CD1c-positive myeloid dendritic cell (primary cell): ENCODE measurements around the gene MAMDC2.
"Not testable (repeated sequence)": the region's sequence is repeated elsewhere in the genome, so short reads cannot be mapped to it uniquely, and the experiment has no call there.

ENCODE experiments used
- DNase-seq: peaks from one replicate; pipeline ENCODE4 v3.0.0-alpha.2; 2016; ENCODE audit errors: extremely low spot score

The MAMDC2 gene

GRCh38 chr9:70197216-70198044, 153.8 kb downstream of the MAMDC2 start:
- no peak for DNase-seq

DNA sequence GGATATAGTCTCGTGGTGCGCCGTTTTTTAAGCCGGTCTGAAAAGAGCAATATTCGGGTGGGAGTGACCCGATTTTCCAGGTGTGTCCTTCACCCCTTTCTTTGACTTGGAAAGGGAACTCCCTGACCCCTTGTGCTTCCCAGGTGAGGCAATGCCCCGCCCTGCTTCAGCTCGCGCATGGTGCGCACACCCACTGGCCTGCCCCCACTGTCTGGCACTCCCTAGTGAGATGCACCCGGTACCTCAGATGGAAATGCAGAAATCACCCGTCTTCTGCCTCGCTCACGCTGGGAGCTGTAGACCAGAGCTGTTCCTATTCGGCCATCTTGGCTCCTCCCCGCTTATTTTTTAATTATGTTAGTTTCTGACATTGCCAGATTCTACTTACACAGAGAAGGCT, 161.1 kb downstream of the MAMDC2 start:
- not testable (repeated sequence) for DNase-seq

DNA sequence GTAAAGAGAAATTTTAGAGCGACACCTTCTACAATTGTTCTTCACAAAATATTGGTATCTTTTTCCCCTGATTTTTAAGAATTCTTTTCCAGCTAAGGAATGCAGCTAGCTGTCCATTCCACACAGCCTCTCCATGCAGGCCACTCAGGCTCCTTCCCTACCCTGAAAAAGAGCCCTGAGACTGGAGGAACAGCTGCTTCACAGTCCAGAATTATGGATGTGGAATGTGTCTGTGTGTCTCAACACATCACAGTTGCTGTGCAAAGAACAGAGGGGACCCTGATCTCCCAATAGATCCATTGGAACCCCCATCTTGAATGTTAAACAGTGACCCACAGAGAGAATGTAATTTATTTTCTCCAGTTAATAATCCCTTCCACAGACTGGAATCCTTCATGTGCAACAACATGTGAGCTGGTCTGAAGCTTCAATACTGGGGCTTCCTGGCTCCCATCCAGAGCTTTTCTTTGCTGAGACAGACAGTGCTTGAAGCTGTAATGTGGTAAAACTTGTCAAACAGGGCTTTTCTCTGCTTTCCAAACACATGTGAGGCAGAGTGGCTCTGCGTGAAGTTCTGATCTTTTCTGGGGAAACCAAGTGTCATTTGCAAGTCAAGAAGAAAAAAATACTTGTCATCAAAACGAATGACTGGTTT, 161.8 kb downstream of the MAMDC2 start:
- DNase-seq = no peak

- no peak for DNase-seq
Observed at GRCh38 chr9:70217029-70217428, 173.4 kb downstream of the MAMDC2 start.

DNA sequence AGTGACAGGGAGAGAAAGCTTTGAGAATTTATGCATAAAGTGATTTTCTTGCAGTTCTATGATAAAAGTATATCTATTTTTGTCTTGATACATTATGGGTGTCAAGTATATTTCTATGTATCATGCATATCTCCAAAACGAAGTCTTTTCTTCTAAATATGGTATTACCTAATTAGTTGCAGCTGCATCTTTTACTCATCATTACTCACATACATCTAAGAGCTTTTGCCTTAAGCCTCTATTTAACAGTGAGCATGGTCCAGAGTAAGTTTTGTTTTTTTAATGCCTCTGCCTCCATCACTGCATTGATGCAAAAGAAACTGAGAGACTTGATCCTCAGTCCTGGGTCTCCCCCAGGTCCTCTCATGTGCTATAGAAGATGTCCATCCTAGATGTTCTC, 175.1 kb downstream of the MAMDC2 start:
- DNase-seq = no peak

DNA sequence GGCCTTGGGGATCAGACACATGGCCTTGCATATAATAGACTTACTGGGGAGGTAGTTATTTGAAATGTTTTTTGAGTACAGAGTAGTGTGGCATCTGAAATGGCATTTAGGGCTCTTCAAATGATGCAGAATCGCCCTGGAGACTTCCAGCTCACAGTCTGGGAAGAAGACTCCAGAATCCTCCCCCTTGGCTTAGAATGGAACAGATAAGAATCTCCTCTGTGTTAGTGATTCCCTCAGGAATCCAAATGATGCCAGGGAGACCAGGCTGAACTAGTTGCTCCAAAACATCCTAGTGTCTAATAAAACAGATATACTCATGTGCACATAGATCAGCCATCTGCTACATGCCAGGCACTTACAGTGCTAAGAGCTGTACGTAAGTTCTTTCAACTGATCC, 176.6 kb downstream of the MAMDC2 start:
- DNase-seq = no peak

- no peak for DNase-seq
Observed at GRCh38 chr9:70222354-70222753, 178.7 kb downstream of the MAMDC2 start.

- no peak for DNase-seq
Observed at GRCh38 chr9:70228118-70228517, 184.5 kb downstream of the MAMDC2 start.

GRCh38 chr9:70228611-70229010, 185.0 kb downstream of the MAMDC2 start:
- no peak for DNase-seq

DNA sequence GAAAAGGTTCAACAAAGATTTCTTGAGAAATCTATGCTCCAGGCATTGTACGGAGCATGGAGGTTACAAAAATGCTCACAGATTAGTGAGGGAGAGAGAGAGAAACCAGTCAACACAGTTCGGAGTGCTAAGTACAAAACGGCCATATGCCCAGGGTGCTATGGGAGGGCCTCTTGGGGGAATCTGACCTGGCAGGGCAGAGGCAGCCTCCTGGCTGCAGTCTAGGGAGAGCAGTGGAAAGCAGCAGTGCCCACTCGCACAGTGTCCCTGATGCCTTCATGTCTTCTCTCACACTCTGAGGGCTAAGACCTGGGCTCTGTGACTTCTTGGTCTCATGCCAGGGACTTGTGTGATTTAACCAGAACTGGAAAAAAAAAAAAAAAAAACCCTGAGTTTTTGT, 185.4 kb downstream of the MAMDC2 start:
- no peak for DNase-seq

DNA sequence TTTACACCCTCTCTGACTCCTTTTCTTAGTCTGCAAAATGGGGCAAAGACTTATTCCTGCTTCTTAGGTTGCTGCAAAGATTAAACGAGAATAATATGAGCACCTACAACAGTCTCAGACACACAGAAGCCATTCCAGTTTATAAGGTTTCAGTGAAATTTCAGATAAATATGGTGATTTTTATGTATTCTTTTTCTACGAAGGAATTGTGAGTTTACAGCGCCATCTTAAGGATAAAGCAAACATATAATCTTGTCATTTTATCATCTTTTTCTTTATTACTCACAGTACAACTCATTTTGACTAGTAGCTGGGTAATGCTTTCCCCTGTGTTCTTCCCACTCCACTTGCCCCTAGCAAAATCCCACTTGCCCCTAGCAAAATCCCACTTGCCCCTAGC, 185.9 kb downstream of the MAMDC2 start:
- DNase-seq = no peak

- DNase-seq = no peak
Observed at GRCh38 chr9:70232476-70232875, 188.8 kb downstream of the MAMDC2 start.

GRCh38 chr9:70234208-70234607, 190.6 kb downstream of the MAMDC2 start:
- not testable (repeated sequence) for DNase-seq

- not testable (repeated sequence) for DNase-seq
Observed at GRCh38 chr9:70245952-70246351, 202.3 kb downstream of the MAMDC2 start.

DNA sequence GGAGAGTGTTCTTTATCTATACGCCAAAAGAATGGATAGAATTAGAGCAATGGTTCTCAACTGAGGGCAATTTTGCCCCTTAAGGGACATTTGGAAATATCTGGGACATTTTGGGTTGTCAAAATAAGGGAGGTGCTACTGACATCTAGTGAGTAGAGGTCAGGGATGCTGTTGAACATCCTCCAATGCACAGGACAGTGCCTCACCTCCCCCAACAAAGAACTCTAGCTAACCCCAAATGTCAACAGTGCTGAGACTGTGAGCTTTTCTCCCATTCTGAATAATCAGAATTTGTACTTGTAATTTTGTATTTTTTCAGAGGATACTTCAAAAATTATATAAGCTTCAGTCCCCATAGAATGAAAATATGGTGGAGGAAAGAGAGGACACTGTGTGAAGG, 206.6 kb downstream of the MAMDC2 start:
- DNase-seq = no peak

DNA sequence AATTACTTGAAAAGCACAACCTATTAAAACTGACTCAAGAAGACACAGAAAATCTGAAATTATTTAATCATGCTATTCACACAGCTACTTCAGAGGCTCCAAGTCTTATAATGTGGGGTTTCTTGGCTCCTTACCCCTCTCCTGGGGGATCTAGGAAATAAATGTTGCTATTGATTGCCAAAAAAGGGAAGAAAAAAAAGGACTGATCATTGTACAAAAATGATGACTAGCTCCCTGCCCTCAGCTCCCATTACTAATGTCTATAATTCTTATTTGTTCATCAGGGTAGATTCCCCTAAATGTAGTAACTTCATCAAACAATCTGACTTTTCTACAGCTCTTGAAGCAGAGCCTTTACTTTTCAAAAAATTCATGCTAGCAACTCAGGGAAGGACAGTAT, 211.8 kb downstream of the MAMDC2 start:
- DNase-seq = no peak

DNA sequence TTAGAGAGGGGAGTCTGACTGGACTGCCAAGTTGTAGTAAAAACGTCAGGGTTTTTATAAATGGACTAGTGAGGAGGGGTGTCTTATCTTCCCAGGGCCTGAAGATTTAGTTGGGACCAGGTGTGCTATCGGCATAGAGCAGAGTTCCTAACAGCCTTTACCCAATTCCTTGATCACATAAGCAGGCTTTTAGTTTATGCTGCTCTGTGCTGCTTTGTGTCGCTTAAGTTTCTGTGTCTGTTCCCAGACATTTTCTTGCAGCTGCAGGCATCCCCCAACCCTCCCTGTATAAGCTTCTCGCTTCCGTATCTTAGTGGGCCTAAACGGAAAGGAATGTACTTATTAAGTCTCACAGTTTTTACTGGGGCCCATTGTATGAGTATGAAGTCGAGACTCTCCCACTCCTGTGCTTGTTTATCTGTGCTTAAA, 212.5 kb downstream of the MAMDC2 start:
- no peak for DNase-seq

- DNase-seq = no peak
Observed at GRCh38 chr9:70257502-70257901, 213.9 kb downstream of the MAMDC2 start.

DNA sequence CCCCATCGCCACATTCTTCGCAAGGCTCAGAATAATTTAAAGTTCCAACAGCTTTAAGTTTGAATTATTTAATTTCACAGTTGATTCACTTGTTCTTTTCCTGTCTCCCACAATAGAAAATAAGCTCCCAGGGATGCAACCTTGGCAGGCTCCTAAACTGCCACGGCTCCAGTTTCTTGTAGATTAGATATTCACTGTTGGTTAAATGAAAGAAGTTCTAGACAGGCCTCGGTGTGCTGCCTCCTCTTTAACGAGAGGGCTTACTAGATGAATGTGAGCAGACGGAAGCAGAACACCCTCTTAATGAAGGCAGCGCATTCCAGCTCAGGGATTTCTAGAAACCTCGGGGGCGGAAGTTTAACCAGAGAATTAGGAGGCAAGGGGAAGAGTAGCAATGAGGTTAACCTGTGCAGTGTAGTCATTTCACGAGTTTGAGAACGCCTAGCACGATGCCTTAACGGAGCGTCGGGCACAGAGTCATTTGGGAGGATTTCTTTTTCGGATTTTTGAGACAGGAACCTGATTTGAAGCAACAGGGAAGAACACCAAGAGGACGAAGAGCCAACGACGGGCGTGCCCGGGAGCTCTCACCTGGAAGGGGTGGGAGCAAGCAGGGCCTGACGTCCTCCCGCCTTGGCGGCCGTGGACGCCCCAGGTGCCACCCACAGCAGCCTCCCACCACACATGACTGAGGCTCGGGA, 214.5 kb downstream of the MAMDC2 start:
- peak; percentile 62 for DNase-seq

DNA sequence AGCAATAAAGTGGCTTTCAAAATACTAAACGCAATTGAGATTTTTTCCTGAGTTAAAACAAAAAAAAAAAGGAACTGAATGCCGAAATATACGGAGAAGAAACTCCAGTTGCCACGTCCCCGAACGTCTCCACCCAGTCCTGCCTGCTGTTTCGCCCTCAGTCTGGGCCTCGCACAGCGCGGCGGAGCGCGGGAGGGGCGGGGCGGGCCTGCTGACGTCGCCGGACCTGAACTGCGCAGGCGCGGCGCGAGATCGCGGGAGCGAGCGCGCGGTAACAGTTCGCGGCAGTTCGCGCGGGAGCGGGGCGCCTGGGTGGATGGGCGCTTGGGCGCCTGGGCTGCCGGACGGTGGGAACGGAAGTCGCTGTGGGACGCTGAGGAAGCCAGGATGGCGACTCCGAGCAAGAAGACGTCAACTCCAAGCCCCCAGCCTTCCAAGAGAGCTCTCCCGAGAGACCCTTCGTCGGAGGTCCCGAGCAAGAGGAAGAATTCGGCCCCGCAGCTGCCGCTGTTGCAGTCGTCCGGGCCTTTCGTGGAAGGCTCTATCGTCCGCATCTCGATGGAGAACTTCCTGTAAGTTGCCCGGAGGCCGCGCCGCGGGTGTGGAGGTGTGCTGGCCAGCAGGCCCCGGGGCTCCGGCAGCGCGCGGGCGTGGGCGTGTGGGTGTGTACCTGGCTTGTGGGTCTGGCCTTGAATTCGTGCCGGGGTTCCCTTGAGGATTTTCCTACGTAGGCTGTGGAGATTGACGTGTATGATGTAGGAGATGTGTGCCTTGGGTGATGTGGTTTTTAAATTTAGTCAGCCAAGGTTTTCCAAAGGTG, 215.3 kb downstream of the MAMDC2 start, which contains the start of gene SMC5:
TSS of gene SMC5 (plus strand) at position 287 of the 820 bp plus-strand sequence. CDS start at position 388, 101 bp downstream.
- DNase-seq = peak; percentile 95

GRCh38 chr9:70259512-70259802, 215.8 kb downstream of the MAMDC2 start:
- no peak for DNase-seq

DNA sequence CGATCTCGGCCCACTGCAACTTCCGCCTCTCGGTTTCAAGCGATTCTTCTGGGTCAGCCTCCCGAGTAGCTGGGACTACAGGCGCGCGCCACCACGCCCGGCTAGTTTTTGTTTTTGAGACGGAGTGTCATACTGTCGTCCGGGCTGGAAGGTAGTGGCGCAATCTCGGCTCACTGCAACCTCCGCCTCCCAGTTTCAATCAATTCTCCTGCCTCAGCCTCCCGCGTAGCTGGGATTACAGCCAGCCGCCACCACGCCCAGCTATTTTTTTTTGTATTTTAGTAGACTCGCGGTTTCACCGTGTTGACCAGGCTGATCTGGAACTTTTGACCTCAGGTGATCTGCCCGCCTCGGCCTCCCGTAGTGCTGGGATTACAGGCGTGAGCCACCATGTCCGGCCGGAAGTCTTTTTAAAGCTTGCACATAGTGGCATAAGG, 216.4 kb downstream of the MAMDC2 start:
- DNase-seq = no peak
